Suppressor macrophage (primary cell): ENCODE measurements around the gene PAIP2B.
"Not testable (repeated sequence)": the region's sequence is repeated elsewhere in the genome, so short reads cannot be mapped to it uniquely, and the experiment has no call there.

Experiments used
- DNase-seq, 4 experiments: peaks; one replicate each; pipeline ENCODE4 v3.0.0-alpha.2; 2020 to 2022

PAIP2B gene

DNA sequence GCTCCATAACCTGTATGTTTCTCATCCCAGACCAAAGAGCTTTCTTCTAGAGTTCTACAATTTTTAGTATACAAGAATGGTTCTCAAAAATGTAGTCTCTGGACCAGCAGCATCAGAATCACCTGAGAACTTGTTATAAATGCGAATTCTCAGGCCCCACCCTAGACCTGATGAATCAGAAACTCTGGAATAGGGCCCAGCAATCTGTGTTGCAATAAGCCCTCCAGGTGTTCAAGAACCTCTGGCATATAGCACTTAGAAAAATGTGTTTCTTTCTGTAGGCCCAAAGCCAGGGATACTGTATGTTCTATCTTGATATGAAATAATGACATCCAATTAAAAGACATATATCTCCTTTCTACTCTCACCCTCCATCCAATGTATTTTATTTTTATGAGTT, 10.4 kb downstream of the PAIP2B start:
- no peak for DNase-seq

- no peak for DNase-seq
These were observed 11.5 kb downstream of the PAIP2B start for GRCh38 chr2:71215447-71215846.

GRCh38 chr2:71212336-71212735, 14.6 kb downstream of the PAIP2B start:
- no peak for DNase-seq

GRCh38 chr2:71210292-71210691, 16.6 kb downstream of the PAIP2B start:
- no peak for DNase-seq

DNA sequence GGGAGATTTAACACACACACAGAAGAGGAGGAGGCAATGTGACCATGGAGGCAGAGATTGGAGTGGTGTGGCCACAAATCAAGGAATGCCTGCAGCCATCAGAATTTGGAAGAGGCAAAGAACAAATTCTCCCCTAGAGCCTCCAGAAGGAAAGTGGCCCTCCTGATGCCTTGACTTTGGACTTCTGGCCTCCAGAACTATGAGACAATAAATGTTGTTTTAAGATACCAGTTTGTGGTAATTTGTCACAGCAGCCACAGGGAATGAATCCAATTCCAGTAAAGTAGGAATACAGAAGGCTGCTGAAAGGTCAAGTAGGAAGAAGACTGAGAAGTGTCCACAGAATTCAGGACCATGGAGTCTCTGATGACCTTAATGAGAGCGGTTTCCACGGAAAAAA, 18.1 kb downstream of the PAIP2B start:
- DNase-seq = no peak

DNA sequence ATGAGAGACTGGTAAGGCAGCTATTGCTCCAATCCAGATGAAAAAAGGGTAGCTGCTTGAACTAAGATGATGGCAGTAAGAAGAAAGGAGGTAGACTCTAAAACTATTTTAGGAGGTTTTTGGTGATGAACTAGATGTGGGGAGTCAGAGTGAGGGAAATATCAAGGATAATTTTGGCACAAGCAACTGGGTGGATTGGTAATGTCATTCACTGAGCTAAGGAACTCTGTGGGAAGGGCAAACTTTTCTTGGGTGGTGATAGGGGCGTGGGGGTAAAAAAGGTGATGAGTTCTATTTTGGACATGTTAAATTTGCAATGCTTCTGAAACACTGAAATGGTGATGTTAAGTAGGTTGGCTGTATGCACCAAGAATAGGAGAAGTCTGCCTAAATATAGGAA, 19.3 kb downstream of the PAIP2B start:
- DNase-seq = peak in 2 of 4 experiments; percentile 13 to 15

GRCh38 chr2:71206271-71206670, 20.6 kb downstream of the PAIP2B start:
- DNase-seq = no peak

- DNase-seq = no peak
These were observed 35.3 kb downstream of the PAIP2B start for GRCh38 chr2:71191570-71191943.

GRCh38 chr2:71190656-71191569, 36.0 kb downstream of the PAIP2B start:
- DNase-seq = peak in 3 of 4 experiments; percentile 18 to 30 (median 24)

DNA sequence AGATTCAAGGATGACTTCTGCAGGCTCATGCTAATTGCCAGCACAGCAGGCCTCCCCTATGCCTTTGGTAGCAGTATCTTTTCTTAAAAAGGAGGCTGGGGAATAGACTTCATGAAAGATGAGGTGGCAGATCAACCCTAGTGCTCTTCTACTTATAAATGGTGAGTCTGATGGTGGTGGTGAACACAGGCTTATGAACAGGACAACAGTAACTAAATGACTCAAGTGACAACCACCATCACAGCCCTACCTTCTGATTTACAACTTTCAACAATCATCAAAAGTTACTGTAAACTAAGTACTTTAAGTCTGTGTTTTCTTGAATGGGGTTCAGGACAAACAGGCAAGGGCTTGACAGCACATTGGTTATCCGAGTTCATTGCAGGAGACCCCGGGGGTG, 39.3 kb downstream of the PAIP2B start:
- DNase-seq = no peak

DNA sequence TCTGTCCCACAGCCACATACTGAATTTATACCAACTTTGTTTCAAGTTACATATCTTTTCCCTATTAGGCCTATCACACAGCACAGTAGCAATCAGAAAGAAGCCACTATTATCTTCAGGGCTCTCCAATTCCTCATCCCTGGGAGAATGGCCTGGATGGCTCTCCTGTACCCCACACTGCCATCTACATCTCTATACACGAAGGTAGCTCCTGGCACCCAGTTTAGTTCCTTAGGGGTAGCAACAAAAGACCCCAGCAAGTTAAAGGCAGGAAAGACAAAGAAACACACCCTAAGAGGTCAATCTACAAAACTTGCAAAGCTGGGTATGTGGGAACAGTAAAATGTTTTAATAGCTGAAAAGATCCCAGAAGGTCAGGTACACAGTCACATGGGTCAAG, 39.9 kb downstream of the PAIP2B start:
- no peak for DNase-seq

DNA sequence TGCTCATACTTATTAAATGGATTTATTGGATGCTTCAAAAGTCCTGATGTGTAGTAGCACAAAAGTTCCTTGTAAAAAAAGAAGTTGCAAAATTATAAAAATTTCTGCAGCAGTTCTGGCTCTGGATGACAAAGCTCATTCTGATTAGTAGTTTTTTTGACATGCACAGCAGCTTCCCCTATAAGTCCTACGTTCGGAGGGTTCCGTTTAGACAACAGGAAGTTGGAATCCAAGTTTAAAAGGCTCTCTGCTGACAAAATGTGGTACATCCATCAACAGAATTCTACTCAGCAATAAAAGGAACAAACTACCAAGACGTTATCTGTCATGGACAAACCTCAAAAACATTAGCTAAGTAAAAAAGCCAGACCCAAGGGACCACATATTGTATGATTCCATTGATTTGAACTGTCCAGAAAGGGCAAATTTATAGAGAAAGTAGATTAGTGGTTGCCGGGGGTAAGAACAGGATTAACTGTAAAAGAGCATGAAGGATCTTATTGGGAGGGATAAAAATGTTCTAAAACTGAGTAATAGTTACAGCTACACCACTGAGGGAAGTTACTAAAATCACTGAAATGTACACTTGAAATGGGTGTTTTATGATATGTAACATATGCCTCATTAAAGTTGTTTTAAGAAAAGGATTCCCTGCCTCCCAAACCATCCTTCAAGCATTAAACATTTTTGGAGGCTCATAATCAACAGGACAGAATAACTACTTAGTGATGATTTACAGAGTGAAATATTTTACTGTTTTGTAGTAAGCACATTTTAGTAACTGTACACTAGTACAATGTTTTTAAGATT, 43.4 kb downstream of the PAIP2B start:
- peak in 1 of 4 experiments; percentile 6 for DNase-seq

GRCh38 chr2:71181316-71181715, 45.6 kb downstream of the PAIP2B start:
- DNase-seq = no peak

- DNase-seq = not testable (repeated sequence)
These were observed 48.1 kb downstream of the PAIP2B start for GRCh38 chr2:71178836-71179235.

- peak in 1 of 4 experiments; percentile 10 for DNase-seq
These were observed 52.7 kb downstream of the PAIP2B start for GRCh38 chr2:71174207-71174606.

DNA sequence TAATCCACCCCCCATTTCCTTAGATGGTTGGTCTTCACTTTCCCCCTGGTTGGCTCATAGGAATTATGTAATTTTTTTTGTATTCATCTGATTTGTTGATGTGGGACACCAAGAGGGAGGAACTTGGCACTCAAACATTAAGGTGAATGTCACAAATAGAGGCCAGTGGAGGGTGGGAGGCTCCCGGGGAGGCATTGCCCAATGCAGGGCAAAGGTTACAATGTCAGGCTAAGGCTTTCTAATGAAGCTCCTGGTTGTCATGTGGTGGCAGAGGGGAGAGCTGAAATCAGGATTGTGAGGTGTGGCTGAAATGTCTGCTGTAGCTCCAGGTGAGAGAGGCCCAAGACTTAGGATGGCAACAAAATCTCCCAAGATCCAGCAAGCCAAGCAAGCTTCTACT, 53.8 kb downstream of the PAIP2B start:
- DNase-seq = no peak

GRCh38 chr2:71166812-71167211, 60.1 kb downstream of the PAIP2B start:
- DNase-seq = peak in 2 of 4 experiments; percentile 19 to 28

- peak; percentile 55 to 73 (median 70) for DNase-seq
These were observed 69.6 kb downstream of the PAIP2B start for GRCh38 chr2:71157124-71157793.

- no peak for DNase-seq
These were observed 70.3 kb downstream of the PAIP2B start for GRCh38 chr2:71156573-71156972.

- DNase-seq = no peak
These were observed 71.1 kb downstream of the PAIP2B start for GRCh38 chr2:71155846-71156245.

DNA sequence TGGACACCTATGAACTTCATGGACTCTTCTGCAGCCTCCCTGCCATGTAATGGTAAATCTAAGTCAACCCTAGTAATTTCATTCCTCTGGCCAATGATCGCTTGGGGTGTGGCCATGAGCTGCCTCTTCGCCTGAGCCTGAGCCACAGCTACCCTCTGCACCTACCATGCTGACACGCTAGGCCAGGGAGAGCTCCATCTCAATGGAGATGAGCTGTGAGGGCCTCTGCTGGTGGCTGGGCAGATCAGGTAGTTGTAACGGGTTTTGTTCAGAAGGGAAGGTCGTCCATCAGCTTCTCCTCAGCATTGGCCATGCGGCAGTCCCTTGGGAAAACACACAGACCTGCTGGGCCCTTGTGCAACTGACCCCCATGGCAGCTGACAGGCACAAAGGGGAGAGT, 72.1 kb downstream of the PAIP2B start:
- peak in 2 of 4 experiments; percentile 17 to 30 for DNase-seq

DNA sequence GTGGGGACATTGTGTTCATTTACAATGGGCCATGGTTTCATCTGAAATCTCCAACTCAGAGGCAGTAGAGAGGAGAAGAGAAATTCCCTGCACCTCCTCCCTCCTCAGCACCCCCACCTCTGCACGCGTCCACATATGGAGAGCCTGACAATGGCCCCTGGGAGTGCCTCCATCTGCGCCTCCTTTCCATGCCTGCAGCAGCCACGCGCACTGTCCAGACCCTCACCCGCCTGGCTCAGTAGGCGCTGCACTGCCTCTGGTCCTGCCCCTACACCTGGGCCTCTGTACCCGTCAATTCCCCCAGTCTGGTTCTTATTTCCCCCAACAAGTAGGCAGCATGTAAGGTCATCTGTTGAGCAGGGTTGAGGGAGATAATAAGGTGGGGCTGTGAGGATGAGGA, 72.6 kb downstream of the PAIP2B start:
- no peak for DNase-seq

DNA sequence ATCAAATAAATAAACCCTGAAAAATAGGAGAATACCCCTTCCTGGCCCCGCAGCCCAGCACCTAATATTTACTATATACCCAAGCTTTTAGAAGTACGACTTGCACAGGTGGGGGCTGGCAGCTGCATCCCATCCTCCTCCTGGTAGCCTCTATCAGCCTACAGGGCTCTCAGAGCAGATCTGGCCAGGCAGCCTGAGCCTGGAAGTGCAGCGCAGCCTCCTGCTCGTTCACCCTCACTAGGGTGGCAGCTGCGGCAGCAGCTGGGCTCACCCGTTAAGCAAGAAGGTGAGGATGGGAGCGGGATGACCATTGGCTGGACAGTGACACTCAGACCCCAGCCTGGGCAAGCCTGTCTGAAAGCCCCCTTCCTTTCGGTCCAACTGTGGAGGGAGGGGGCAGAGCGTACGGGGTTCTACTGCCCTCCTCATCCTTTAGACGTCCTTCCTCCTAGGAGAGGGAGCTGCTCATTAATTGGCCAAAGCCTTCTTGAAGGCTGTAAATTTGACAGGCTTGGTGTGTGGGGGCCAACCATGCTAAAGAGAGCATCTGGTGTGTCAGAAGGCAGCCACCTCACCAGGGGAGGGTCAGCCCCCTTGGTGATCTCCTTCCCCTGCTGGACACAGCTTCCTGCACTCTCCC, 73.2 kb downstream of the PAIP2B start:
- no peak for DNase-seq
